HEK293T (cell line): ENCODE measurements around the gene ASAP2.

ENCODE experiments used
- ARNT ChIP-seq: fragments of 450-650 bp; IDR thresholded peaks from 2 replicates; pipeline ENCODE4 v1.6.1; 2017; ENCODE audit warnings: mild to moderate bottlenecking
- BHLHE40 ChIP-seq: fragments of 450-650 bp; IDR thresholded peaks from 2 replicates; pipeline ENCODE4 v1.6.1; 2016; ENCODE audit warnings: mild to moderate bottlenecking, moderate library complexity, borderline replicate concordance
- ELF4 ChIP-seq: fragments of 450-650 bp; IDR thresholded peaks from 2 replicates; pipeline ENCODE4 v1.6.1; 2017; ENCODE audit warnings: antibody characterized with exemption
- FOXA1 ChIP-seq: fragments of 450-650 bp; IDR thresholded peaks from 2 replicates; pipeline ENCODE4 v1.6.1; 2016; ENCODE audit warnings: mild to moderate bottlenecking
- FOXK2 ChIP-seq: fragments of 450-650 bp; IDR thresholded peaks from 2 replicates; pipeline ENCODE4 v1.6.1; 2016; ENCODE audit warnings: mild to moderate bottlenecking
- FOXM1 ChIP-seq: fragments of 450-650 bp; IDR thresholded peaks from 2 replicates; pipeline ENCODE4 v1.6.1; 2017; ENCODE audit warnings: mild to moderate bottlenecking, borderline replicate concordance
- NFRKB ChIP-seq: fragments of 450-650 bp; IDR thresholded peaks from 2 replicates; pipeline ENCODE4 v1.6.1; 2016; ENCODE audit warnings: mild to moderate bottlenecking, moderate library complexity
- SUZ12 ChIP-seq: fragments of 450-650 bp; IDR thresholded peaks from 2 replicates; pipeline ENCODE4 v1.6.1; 2016; ENCODE audit warnings: mild to moderate bottlenecking
- ZNF384 ChIP-seq: fragments of 450-650 bp; IDR thresholded peaks from 2 replicates; pipeline ENCODE4 v1.6.1; 2016
- TF ChIP-seq, protein P1 (sequence below): fragments of 450-650 bp; IDR thresholded peaks from 2 replicates; pipeline ENCODE4 v1.6.1; 2016

DNA sequence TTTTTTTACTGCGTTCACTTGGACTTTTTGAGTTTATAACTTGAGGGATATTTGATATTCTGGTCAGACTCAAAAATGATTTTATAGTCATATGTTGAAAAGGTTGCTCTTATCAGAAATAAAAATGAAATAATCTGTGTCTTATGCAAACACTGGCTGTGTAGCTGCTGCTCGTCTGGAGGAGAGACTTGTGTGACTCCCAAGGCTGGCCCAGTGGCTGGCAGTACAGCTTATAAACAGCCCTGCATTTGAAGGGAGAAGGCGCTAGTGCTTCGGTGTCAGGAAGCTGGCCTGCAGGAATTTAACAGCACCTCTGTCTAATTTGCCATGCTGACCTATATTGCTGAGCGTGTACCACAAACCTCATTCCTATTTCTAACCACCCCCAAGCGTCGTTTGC is 74.5 kb downstream of the ASAP2 start:
- no peak for TF ChIP-seq FOXK2
- no peak for TF ChIP-seq SUZ12
- no peak for TF ChIP-seq FOXM1
- no peak for TF ChIP-seq ZNF384
- no peak for TF ChIP-seq ARNT
- no peak for TF ChIP-seq BHLHE40
- no peak for TF ChIP-seq NFRKB
- TF ChIP-seq FOXA1 = no peak
- TF ChIP-seq, protein P1, sequence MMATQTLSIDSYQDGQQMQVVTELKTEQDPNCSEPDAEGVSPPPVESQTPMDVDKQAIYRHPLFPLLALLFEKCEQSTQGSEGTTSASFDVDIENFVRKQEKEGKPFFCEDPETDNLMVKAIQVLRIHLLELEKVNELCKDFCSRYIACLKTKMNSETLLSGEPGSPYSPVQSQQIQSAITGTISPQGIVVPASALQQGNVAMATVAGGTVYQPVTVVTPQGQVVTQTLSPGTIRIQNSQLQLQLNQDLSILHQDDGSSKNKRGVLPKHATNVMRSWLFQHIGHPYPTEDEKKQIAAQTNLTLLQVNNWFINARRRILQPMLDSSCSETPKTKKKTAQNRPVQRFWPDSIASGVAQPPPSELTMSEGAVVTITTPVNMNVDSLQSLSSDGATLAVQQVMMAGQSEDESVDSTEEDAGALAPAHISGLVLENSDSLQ = no peak
- no peak for TF ChIP-seq ELF4
